Measurements from ENCODE around the gene PRRG2.
"Not testable (repeated sequence)": the region's sequence is repeated elsewhere in the genome, so short reads cannot be mapped to it uniquely, and the experiment has no call there.

PRRG2 gene

GRCh38 chr19:49605605-49606004, 24.5 kb downstream of the PRRG2 start:
- DNase-seq (ENCODE audit: low read depth in 2 of 2): no peak

- no peak for DNase-seq (ENCODE audit: low read depth in 2 of 2)
Measured at GRCh38 chr19:49609499-49610092, 28.5 kb downstream of the PRRG2 start.

- no peak for DNase-seq (ENCODE audit: low read depth in 2 of 2)
Measured at GRCh38 chr19:49613374-49613773, 32.3 kb downstream of the PRRG2 start.

- no peak for DNase-seq (ENCODE audit: low read depth in 2 of 2)
Measured at GRCh38 chr19:49614096-49614833, 33.1 kb downstream of the PRRG2 start.

- no peak for DNase-seq (ENCODE audit: low read depth in 2 of 2)
Measured at GRCh38 chr19:49615861-49616260, 34.7 kb downstream of the PRRG2 start.

- no peak for DNase-seq (ENCODE audit: low read depth in 2 of 2)
Measured at GRCh38 chr19:49616532-49616931, 35.4 kb downstream of the PRRG2 start.

GRCh38 chr19:49616945-49617344, 35.8 kb downstream of the PRRG2 start:
- DNase-seq (ENCODE audit: low read depth in 2 of 2): no peak

- not testable (repeated sequence) for DNase-seq (ENCODE audit: low read depth in 2 of 2)
Measured at GRCh38 chr19:49617860-49618259, 36.7 kb downstream of the PRRG2 start.

GRCh38 chr19:49624967-49625910, 44.1 kb downstream of the PRRG2 start:
- DNase-seq (ENCODE audit: low read depth in 2 of 2): no peak

GRCh38 chr19:49626226-49626625, 45.1 kb downstream of the PRRG2 start:
- DNase-seq (ENCODE audit: low read depth in 2 of 2): no peak

- no peak for DNase-seq (ENCODE audit: low read depth in 2 of 2)
Measured at GRCh38 chr19:49629659-49630058, 48.5 kb downstream of the PRRG2 start.

- no peak for DNase-seq (ENCODE audit: low read depth in 2 of 2)
Measured at GRCh38 chr19:49631014-49631588, 50.0 kb downstream of the PRRG2 start.

- DNase-seq (ENCODE audit: low read depth in 2 of 2): no peak
Measured at GRCh38 chr19:49631610-49632192, 50.6 kb downstream of the PRRG2 start.

GRCh38 chr19:49632576-49632975, 51.5 kb downstream of the PRRG2 start:
- DNase-seq (ENCODE audit: low read depth in 2 of 2): no peak

GRCh38 chr19:49633273-49633672, 52.2 kb downstream of the PRRG2 start:
- DNase-seq (ENCODE audit: low read depth in 2 of 2): not testable (repeated sequence)

GRCh38 chr19:49635530-49636232, 54.6 kb downstream of the PRRG2 start:
- no peak for DNase-seq (ENCODE audit: low read depth in 2 of 2)

GRCh38 chr19:49636233-49636932, 55.3 kb downstream of the PRRG2 start:
- DNase-seq (ENCODE audit: low read depth in 2 of 2): no peak

GRCh38 chr19:49637821-49638738, 57.0 kb downstream of the PRRG2 start:
- DNase-seq (ENCODE audit: low read depth in 2 of 2): no peak

- DNase-seq (ENCODE audit: low read depth in 2 of 2): no peak
Measured at GRCh38 chr19:49639401-49640112, 58.4 kb downstream of the PRRG2 start.
